IPS DF 4.7 (cell line): ENCODE data around the gene EPHA3.

Experiments used
- DNase-seq: peaks from one replicate; pipeline ENCODE4 v3.0.0-alpha.2; 2013; ENCODE audit warnings: low spot score; ENCODE audit errors: extremely low read depth

The EPHA3 gene

GRCh38 chr3:89441141-89441540, 333.7 kb downstream of the EPHA3 start:
- no peak for DNase-seq

GRCh38 chr3:89446593-89446992, 339.2 kb downstream of the EPHA3 start:
- no peak for DNase-seq

- no peak for DNase-seq
These were observed 339.8 kb downstream of the EPHA3 start for GRCh38 chr3:89447243-89447642.

GRCh38 chr3:89449086-89449485, 341.7 kb downstream of the EPHA3 start:
- no peak for DNase-seq

- DNase-seq = no peak
These were observed 344.6 kb downstream of the EPHA3 start for GRCh38 chr3:89452066-89452465.

GRCh38 chr3:89455240-89455639, 347.8 kb downstream of the EPHA3 start:
- DNase-seq = no peak

- DNase-seq = no peak
These were observed 360.5 kb downstream of the EPHA3 start for GRCh38 chr3:89467898-89468363.

GRCh38 chr3:89472101-89472500, 364.7 kb downstream of the EPHA3 start:
- DNase-seq = no peak

- no peak for DNase-seq
These were observed 367.1 kb downstream of the EPHA3 start for GRCh38 chr3:89474333-89475130.

- no peak for DNase-seq
These were observed 381.6 kb downstream of the EPHA3 start for GRCh38 chr3:89488800-89489580.

GRCh38 chr3:89490129-89490528, 382.7 kb downstream of the EPHA3 start:
- no peak for DNase-seq

- DNase-seq = no peak
These were observed 387.3 kb downstream of the EPHA3 start for GRCh38 chr3:89494734-89495133.

GRCh38 chr3:89503891-89504391, 396.5 kb downstream of the EPHA3 start:
- no peak for DNase-seq

- no peak for DNase-seq
These were observed 397.0 kb downstream of the EPHA3 start for GRCh38 chr3:89504432-89504831.

- no peak for DNase-seq
These were observed 399.2 kb downstream of the EPHA3 start for GRCh38 chr3:89506462-89507103.

GRCh38 chr3:89521328-89521727, 413.9 kb downstream of the EPHA3 start:
- DNase-seq = no peak

- DNase-seq = no peak
These were observed 414.7 kb downstream of the EPHA3 start for GRCh38 chr3:89522155-89522554.

- no peak for DNase-seq
These were observed 418.2 kb downstream of the EPHA3 start for GRCh38 chr3:89525609-89526008.

GRCh38 chr3:89527736-89528305, 420.4 kb downstream of the EPHA3 start:
- DNase-seq = no peak
